IMR-90 (cell line): Measurements from ENCODE around the gene NDUFS7. TPM values are rescaled to one million over a fixed set of nuclear protein-coding genes. Genes with fewer than 3 reads are reported as not detected.

Source experiments
- ATAC-seq: fragments of 200-7000 bp; cut with Tn5 transposase; 2 replicates; pipeline ENCODE4 v1.9.1; 2020; ENCODE audit warnings: low read depth, mild to moderate bottlenecking, moderate library complexity
- BruUV-seq: library from RNA; stranded (reverse); fragments of 400-500 nt; replicated peaks from 2 replicates; lab custom pipeline; 2021; lab: Mats Ljungman, UMichigan
- CTCF ChIA-PET: fragments of 300-600 bp; formaldehyde crosslinking; extraction: SDS; loops from one replicate; lab custom pipeline; 2021; ENCODE audit warnings: antibody characterized with exemption; lab: Yijun Ruan, JAX
- POLR2A ChIA-PET: fragments of 300-600 bp; sonication (Branson Sonifier 250); formaldehyde crosslinking; loops from one replicate; lab custom pipeline; 2022; ENCODE audit warnings: antibody characterized with exemption; ENCODE audit not compliant: unreplicated experiment; lab: Charles Lee
- DNase-seq: peaks from one replicate; pipeline ENCODE4 v3.0.0; 2013
- H2AFZ ChIP-seq: replicated peaks from 2 replicates; pipeline ENCODE3; 2013; ENCODE audit warnings: low read length, mild to moderate bottlenecking; ENCODE audit not compliant: poor library complexity
- H2AK5ac ChIP-seq: 2 replicates; pipeline ENCODE4 v1.6.1; 2013; ENCODE audit warnings: low read depth, low read length, inconsistent platforms
- H2AK9ac ChIP-seq: replicated peaks from 2 replicates; pipeline ENCODE3; 2013; ENCODE audit warnings: mild to moderate bottlenecking, low read depth, low read length, moderate library complexity; ENCODE audit not compliant: poor library complexity
- H2BK120ac ChIP-seq: 2 replicates; pipeline ENCODE4 v1.6.1; 2013; ENCODE audit warnings: low read depth, low read length, inconsistent platforms
- H2BK15ac ChIP-seq: 3 replicates; pipeline ENCODE4 v1.6.1; 2013; ENCODE audit warnings: low read depth, low read length, inconsistent platforms
- H2BK20ac ChIP-seq: 2 replicates; pipeline ENCODE4 v1.6.1; 2013; ENCODE audit warnings: low read depth, mild to moderate bottlenecking, inconsistent platforms, low read length, moderate library complexity
- H2BK5ac ChIP-seq: 2 replicates; pipeline ENCODE4 v1.6.1; 2013; ENCODE audit warnings: mild to moderate bottlenecking, low read depth, low read length, inconsistent platforms; ENCODE audit not compliant: poor library complexity, severe bottlenecking
- H3K14ac ChIP-seq: replicated peaks from 2 replicates; pipeline ENCODE4 v1.6.1; 2013; ENCODE audit warnings: low read depth, low read length, inconsistent platforms
- H3K18ac ChIP-seq: 2 replicates; pipeline ENCODE4 v1.6.1; 2013; ENCODE audit warnings: low read depth, low read length, control low read depth
- H3K23ac ChIP-seq: 2 replicates; pipeline ENCODE4 v1.6.1; 2013; ENCODE audit warnings: low read depth, low read length, inconsistent platforms
- H3K27ac ChIP-seq: 2 replicates; pipeline ENCODE4 v1.5.1; 2013; ENCODE audit warnings: mild to moderate bottlenecking, control low read depth, low read length; ENCODE audit not compliant: insufficient read depth
- H3K27me3 ChIP-seq: 2 replicates; pipeline ENCODE4 v1.6.1; 2013; ENCODE audit warnings: low read length; ENCODE audit not compliant: control insufficient read depth, insufficient read depth
- H3K36me3 ChIP-seq: 2 replicates; pipeline ENCODE4 v1.6.1; 2013; ENCODE audit warnings: low read length, mixed read lengths; ENCODE audit not compliant: control insufficient read depth, insufficient read depth
- H3K4ac ChIP-seq: 2 replicates; pipeline ENCODE4 v1.6.1; 2013; ENCODE audit warnings: low read depth, low read length, inconsistent platforms
- H3K4me1 ChIP-seq: 2 replicates; pipeline ENCODE4 v1.6.1; 2013; ENCODE audit warnings: low read length, mixed read lengths; ENCODE audit not compliant: control insufficient read depth, insufficient read depth
- H3K4me2 ChIP-seq: 2 replicates; pipeline ENCODE4 v1.6.1; 2013; ENCODE audit warnings: low read depth, mild to moderate bottlenecking, control low read depth, low read length, moderate library complexity
- H3K4me3 ChIP-seq: 2 replicates; pipeline ENCODE4 v1.5.1; 2013; ENCODE audit warnings: low read depth, mild to moderate bottlenecking, control low read depth, low read length, moderate library complexity; ENCODE audit not compliant: insufficient read depth
- H3K56ac ChIP-seq: 2 replicates; pipeline ENCODE4 v1.6.1; 2013; ENCODE audit warnings: low read length, inconsistent platforms; ENCODE audit not compliant: insufficient read depth; ENCODE audit errors: extremely low read depth
- H3K79me1 ChIP-seq, 2 experiments: 2 replicates each; pipeline ENCODE4 v1.6.1; 2013; ENCODE audit warnings: low read length in 2 of 2, inconsistent platforms in 1 of 2, low read depth in 1 of 2
- H3K9ac ChIP-seq: 2 replicates; pipeline ENCODE4 v1.6.1; 2013; ENCODE audit warnings: low read depth, low read length, control low read depth
- H3K9me1 ChIP-seq: 2 replicates; pipeline ENCODE4 v1.6.1; 2013; ENCODE audit warnings: low read length, inconsistent platforms; ENCODE audit not compliant: insufficient read depth
- H3K9me3 ChIP-seq: 2 replicates; pipeline ENCODE4 v1.6.1; 2013; ENCODE audit warnings: low read length; ENCODE audit not compliant: control insufficient read depth, insufficient read depth
- H4K20me1 ChIP-seq: 2 replicates; pipeline ENCODE4 v1.6.1; 2013; ENCODE audit warnings: low read length, inconsistent platforms; ENCODE audit not compliant: insufficient read depth
- H4K5ac ChIP-seq: 2 replicates; pipeline ENCODE4 v1.6.1; 2013; ENCODE audit warnings: mild to moderate bottlenecking, low read depth, low read length, control low read depth
- H4K8ac ChIP-seq, 2 experiments: 2 replicates each; pipeline ENCODE4 v1.6.1; 2013; ENCODE audit warnings: low read depth in 2 of 2, low read length in 2 of 2, control low read depth in 1 of 2, inconsistent platforms in 1 of 2
- H4K91ac ChIP-seq: 2 replicates; pipeline ENCODE4 v1.6.1; 2013; ENCODE audit warnings: low read depth, low read length, inconsistent platforms; ENCODE audit not compliant: insufficient read depth
- BHLHE40 ChIP-seq: fragments of 150-350 bp; IDR thresholded peaks from 2 replicates; pipeline ENCODE4 v1.6.1; 2016; ENCODE audit warnings: mild to moderate bottlenecking, low read depth, low read length
- CEBPB ChIP-seq: IDR thresholded peaks from 2 replicates; pipeline ENCODE4 v1.6.1; 2012; ENCODE audit warnings: low read depth, low read length, improper control_type of control experiment
- CHD1 ChIP-seq: IDR thresholded peaks from 2 replicates; pipeline ENCODE4 v1.6.1; 2012; ENCODE audit warnings: low read depth, low read length, improper control_type of control experiment
- FOS ChIP-seq: fragments of 150-350 bp; IDR thresholded peaks from 2 replicates; pipeline ENCODE4 v1.6.1; 2016; ENCODE audit warnings: low read depth, low read length
- MAFK ChIP-seq: IDR thresholded peaks from 2 replicates; pipeline ENCODE4 v1.6.1; 2012; ENCODE audit warnings: low read depth, low read length, improper control_type of control experiment
- MAZ ChIP-seq: IDR thresholded peaks from 2 replicates; pipeline ENCODE4 v1.6.1; 2012; ENCODE audit warnings: low read depth, mild to moderate bottlenecking, low read length, improper control_type of control experiment, moderate library complexity, borderline replicate concordance
- MXI1 ChIP-seq: IDR thresholded peaks from 2 replicates; pipeline ENCODE4 v1.6.1; 2012; ENCODE audit warnings: low read depth, mild to moderate bottlenecking, low read length, moderate library complexity, borderline replicate concordance
- NFE2L2 ChIP-seq: fragments of 150-350 bp; IDR thresholded peaks from 2 replicates; pipeline ENCODE4 v1.6.1; 2016; ENCODE audit warnings: low read depth, mild to moderate bottlenecking, low read length
- RAD21 ChIP-seq: IDR thresholded peaks from 2 replicates; pipeline ENCODE4 v1.6.1; 2012; ENCODE audit warnings: low read length, improper control_type of control experiment
- RCOR1 ChIP-seq: IDR thresholded peaks from 2 replicates; pipeline ENCODE4 v1.6.1; 2012; ENCODE audit warnings: mild to moderate bottlenecking, low read length, improper control_type of control experiment; ENCODE audit not compliant: insufficient replicate concordance
- RFX5 ChIP-seq: IDR thresholded peaks from 2 replicates; pipeline ENCODE4 v1.8.0; 2012; ENCODE audit warnings: low read depth, mild to moderate bottlenecking, low read length, moderate library complexity
- SMC3 ChIP-seq: fragments of 150-350 bp; IDR thresholded peaks from 2 replicates; pipeline ENCODE4 v1.6.1; 2016; ENCODE audit warnings: low read depth, mild to moderate bottlenecking, antibody characterized with exemption, low read length, moderate library complexity
- USF2 ChIP-seq: fragments of 150-350 bp; IDR thresholded peaks from 2 replicates; pipeline ENCODE4 v1.6.1; 2017; ENCODE audit warnings: mild to moderate bottlenecking, antibody characterized with exemption, low read length, low read depth
- WGBS, 2 experiments: methylation state at CpG; one replicate each; pipeline versions ENCODE4 v1.1.5 to v1.1.7; 2013; ENCODE audit warnings: missing lambda C conversion rate in 2 of 2; ENCODE audit not compliant: insufficient read length in 1 of 2; ENCODE audit errors: extremely low coverage in 2 of 2; 5-methylcytosine and 5-hydroxymethylcytosine counted together
- dilution Hi-C: fragments of 300-500 bp; cut with HindIII; formaldehyde crosslinking; loops from one replicate; pipeline ENCODE4 v1.14.3; 2018; ENCODE audit warnings: low sequenced_read_pairs; ENCODE audit not compliant: unreplicated experiment
- in situ Hi-C: fragments of 300-500 bp; cut with MboI; formaldehyde crosslinking; loops from 3 replicates; pipeline ENCODE4 v1.14.3; 2019; ENCODE audit warnings: low sequenced_read_pairs, inconsistent platforms, mixed read lengths
- intact Hi-C: fragments of 100-400 bp; cut with micrococcal nuclease; formaldehyde crosslinking; loops from 2 replicates; pipeline ENCODE4 v1.10.0; 2022
- polyA plus RNA-seq, 3 experiments: library from polyadenylated mRNA; depleted of rRNA; stranded (reverse); fragments of >200 nt; gene quantifications; 2 replicates each; pipeline ENCODE4 v1.2.3, GENCODE V29; 2012; ENCODE audit warnings: low replicate concordance in 1 of 3
- total RNA-seq: library from RNA; depleted of rRNA; stranded (reverse); fragments of >200 nt; gene quantifications from 2 replicates; pipeline ENCODE4 v1.2.3, GENCODE V29; 2012
- TF ChIP-seq, protein P1 (sequence below): conservative IDR thresholded peaks from 2 replicates; pipeline ENCODE4 v1.5.1; 2012; ENCODE audit warnings: mild to moderate bottlenecking, low read depth, low read length, improper control_type of control experiment
- TF ChIP-seq, protein P2 (sequence below): fragments of 150-350 bp; IDR thresholded peaks from 2 replicates; pipeline ENCODE4 v1.6.1; 2016; ENCODE audit warnings: low read depth, mild to moderate bottlenecking, low read length, moderate library complexity, borderline replicate concordance

NDUFS7 gene
- total and polyA plus RNA-seq, 2 of the 4 experiments (the other 2 are of a cell fraction) = 60.8 to 136 TPM

DNA sequence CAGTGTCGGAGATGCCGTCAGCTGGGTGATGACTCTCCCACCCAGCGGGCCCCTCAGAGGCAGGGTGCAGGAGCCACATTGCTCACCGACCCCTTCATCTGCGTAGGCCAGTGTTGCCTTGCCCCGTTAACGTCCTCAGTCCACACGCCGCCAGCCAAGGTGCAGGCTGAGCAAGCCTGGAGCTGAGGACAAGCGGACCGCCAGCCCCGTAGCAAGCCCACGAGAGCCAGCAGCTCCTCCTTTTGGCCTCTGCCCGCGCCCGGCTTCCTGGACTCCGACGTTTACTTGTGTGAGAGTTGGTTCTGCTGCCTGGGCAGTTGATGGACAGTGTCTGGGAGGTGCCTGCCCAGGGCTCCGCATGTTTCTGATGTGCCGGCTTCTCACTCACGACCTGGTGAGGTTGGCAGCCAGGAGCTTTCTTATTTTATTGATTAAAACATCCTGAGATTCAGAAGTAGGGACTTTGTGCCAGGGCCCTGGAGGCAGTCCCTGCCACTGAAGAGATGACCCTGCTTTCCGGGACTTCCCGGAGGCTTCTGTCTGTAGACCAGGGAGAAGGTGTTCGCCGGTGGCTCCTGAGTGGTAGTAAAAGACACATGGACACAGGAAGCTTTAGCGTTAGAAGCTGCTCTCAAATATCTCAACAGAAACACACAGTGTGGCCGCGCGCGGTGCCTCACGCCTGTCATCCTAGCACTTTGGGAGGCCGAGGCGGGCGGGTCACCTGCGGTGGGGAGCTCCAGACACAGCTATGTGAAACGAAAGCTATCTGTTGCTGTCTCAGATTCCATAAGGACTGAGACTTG lies 29.5 kb downstream of the NDUFS7 start:
- no peaks in the 10 kb centered on the region for H3K27me3 ChIP-seq
- no peak overlapping the region for H3K4me3 ChIP-seq
- no peak overlapping the region for H3K14ac ChIP-seq
- peaks cover 26% of the 10 kb centered on the region for H3K9me1 ChIP-seq
- H2AK5ac ChIP-seq = no peak overlapping the region
- in situ Hi-C loops (no loop called here), dilution Hi-C loops (no loop called here), intact Hi-C loops (no loop called here)
- peaks cover 0 to 64% of the 10 kb centered on the region in 2 experiments; a peak in 2 of 4 replicates for H3K79me1 ChIP-seq
- H3K4ac ChIP-seq = no peak overlapping the region
- no peak overlapping the region for H4K5ac ChIP-seq
- no peak overlapping the region for H2AFZ ChIP-seq
- H4K8ac ChIP-seq = no peak overlapping the region
- ChIA-PET CTCF (no interaction called here), POLR2A (no interaction called here)
- no peak for ATAC-seq
- no peak for DNase-seq
- peaks cover 42% of the 10 kb centered on the region for H3K4me1 ChIP-seq
- H4K91ac ChIP-seq = no peak overlapping the region
- H3K27ac ChIP-seq = no peak overlapping the region
- H2BK20ac ChIP-seq = no peak overlapping the region
- no peak overlapping the region for H3K18ac ChIP-seq
- BruUV-seq = no TSS peak
- no peak overlapping the region for H2BK5ac ChIP-seq
- no peaks in the 10 kb centered on the region for H3K9me3 ChIP-seq
- H3K9ac ChIP-seq = no peak overlapping the region
- no peak overlapping the region for H2BK120ac ChIP-seq
- no peak overlapping the region for H3K23ac ChIP-seq
- peaks cover 21% of the 10 kb centered on the region; the same call in 1 of the 2 replicates for H3K36me3 ChIP-seq
- no peak overlapping the region for H2BK15ac ChIP-seq
- no peak overlapping the region for H3K4me2 ChIP-seq
- H4K20me1 ChIP-seq = peaks cover 98% of the 10 kb centered on the region
- WGBS, 2 experiments = 93% methylated on average over 10 of the region's 36 CpGs; no CpG with 5 or more reads in 1 of the 2 experiments
- no peak overlapping the region for H3K56ac ChIP-seq
- peak overlapping the region; percentile 14 for H2AK9ac ChIP-seq
- TF ChIP-seq RCOR1 = no peak
- TF ChIP-seq, protein P1, sequence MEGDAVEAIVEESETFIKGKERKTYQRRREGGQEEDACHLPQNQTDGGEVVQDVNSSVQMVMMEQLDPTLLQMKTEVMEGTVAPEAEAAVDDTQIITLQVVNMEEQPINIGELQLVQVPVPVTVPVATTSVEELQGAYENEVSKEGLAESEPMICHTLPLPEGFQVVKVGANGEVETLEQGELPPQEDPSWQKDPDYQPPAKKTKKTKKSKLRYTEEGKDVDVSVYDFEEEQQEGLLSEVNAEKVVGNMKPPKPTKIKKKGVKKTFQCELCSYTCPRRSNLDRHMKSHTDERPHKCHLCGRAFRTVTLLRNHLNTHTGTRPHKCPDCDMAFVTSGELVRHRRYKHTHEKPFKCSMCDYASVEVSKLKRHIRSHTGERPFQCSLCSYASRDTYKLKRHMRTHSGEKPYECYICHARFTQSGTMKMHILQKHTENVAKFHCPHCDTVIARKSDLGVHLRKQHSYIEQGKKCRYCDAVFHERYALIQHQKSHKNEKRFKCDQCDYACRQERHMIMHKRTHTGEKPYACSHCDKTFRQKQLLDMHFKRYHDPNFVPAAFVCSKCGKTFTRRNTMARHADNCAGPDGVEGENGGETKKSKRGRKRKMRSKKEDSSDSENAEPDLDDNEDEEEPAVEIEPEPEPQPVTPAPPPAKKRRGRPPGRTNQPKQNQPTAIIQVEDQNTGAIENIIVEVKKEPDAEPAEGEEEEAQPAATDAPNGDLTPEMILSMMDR = no peak
- TF ChIP-seq RFX5 = no peak
- TF ChIP-seq SMC3 = no peak
- no peak for TF ChIP-seq NFE2L2
- TF ChIP-seq, protein P2, sequence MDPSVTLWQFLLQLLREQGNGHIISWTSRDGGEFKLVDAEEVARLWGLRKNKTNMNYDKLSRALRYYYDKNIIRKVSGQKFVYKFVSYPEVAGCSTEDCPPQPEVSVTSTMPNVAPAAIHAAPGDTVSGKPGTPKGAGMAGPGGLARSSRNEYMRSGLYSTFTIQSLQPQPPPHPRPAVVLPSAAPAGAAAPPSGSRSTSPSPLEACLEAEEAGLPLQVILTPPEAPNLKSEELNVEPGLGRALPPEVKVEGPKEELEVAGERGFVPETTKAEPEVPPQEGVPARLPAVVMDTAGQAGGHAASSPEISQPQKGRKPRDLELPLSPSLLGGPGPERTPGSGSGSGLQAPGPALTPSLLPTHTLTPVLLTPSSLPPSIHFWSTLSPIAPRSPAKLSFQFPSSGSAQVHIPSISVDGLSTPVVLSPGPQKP = no peak
- no peak for TF ChIP-seq RAD21
- no peak for TF ChIP-seq BHLHE40
- no peak for TF ChIP-seq MAZ
- no peak for TF ChIP-seq CEBPB
- no peak for TF ChIP-seq MAFK
- TF ChIP-seq CHD1 = no peak
- TF ChIP-seq FOS = no peak
- TF ChIP-seq MXI1 = no peak
- no peak for TF ChIP-seq USF2
